GM18507 (cell line): Measurements from ENCODE around the gene NRL.
A peak's percentile ranks its signal among the peaks of the same experiment; 100 is the strongest.
"Not testable (repeated sequence)": the region's sequence is repeated elsewhere in the genome, so short reads cannot be mapped to it uniquely, and the experiment has no call there.

ENCODE experiments used
- DNase-seq: peaks from one replicate; pipeline ENCODE4 v3.0.0; 2011; ENCODE audit warnings: low read depth; ENCODE audit not compliant: insufficient read length; ENCODE audit errors: extremely low spot score
- FAIRE-seq: peaks from 2 replicates; lab custom pipeline; 2011; peaks lifted over from hg19 to GRCh38; lab: Jason Lieb, UNC

The NRL gene

GRCh38 chr14:24036963-24037657, 77.6 kb downstream of the NRL start:
- not testable (repeated sequence) for FAIRE-seq, DNase-seq

- DNase-seq (no peak), FAIRE-seq (peak; percentile 58)
Observed at GRCh38 chr14:24036169-24036962, 78.4 kb downstream of the NRL start.

- not testable (repeated sequence) for FAIRE-seq, DNase-seq
Observed at GRCh38 chr14:24035769-24036168, 79.0 kb downstream of the NRL start.

- no peak for DNase-seq
- no peak for FAIRE-seq
Observed at GRCh38 chr14:24032727-24033418, 81.9 kb downstream of the NRL start.

- DNase-seq, FAIRE-seq: not testable (repeated sequence)
Observed at GRCh38 chr14:24031331-24031730, 83.4 kb downstream of the NRL start.

- not testable (repeated sequence) for DNase-seq, FAIRE-seq
Observed at GRCh38 chr14:24029687-24030086, 85.1 kb downstream of the NRL start.
